GM23338 (cell line): ENCODE measurements around the gene NACA2. TPM values are rescaled to one million over a fixed set of nuclear protein-coding genes. Genes with fewer than 3 reads are reported as not detected.

Experiments used
- ATAC-seq: fragments of 200-7000 bp; cut with Tn5 transposase; 3 replicates; pipeline ENCODE4 v1.9.1; 2020
- DNase-seq: peaks from one replicate; pipeline ENCODE4 v3.0.0-alpha.2; 2015; ENCODE audit warnings: low spot score
- H2AFZ ChIP-seq: fragments of 200-600 bp; sonication (generic); 2 replicates; pipeline ENCODE4 v1.8.0; 2016; ENCODE audit warnings: antibody characterized with exemption, mild to moderate bottlenecking, moderate library complexity
- H3F3A ChIP-seq: fragments of 200-600 bp; sonication (generic); replicated peaks from 2 replicates; pipeline ENCODE4 v1.8.0; 2017; ENCODE audit warnings: antibody characterized with exemption, mixed run types, low read depth
- H3K27ac ChIP-seq: fragments of 200-600 bp; sonication (generic); 2 replicates; pipeline ENCODE4 v1.6.1; 2016; ENCODE audit warnings: low read depth
- H3K27me3 ChIP-seq: fragments of 200-600 bp; sonication (generic); 2 replicates; pipeline ENCODE4 v1.8.0; 2016; ENCODE audit warnings: mild to moderate bottlenecking, mixed run types, moderate library complexity; ENCODE audit not compliant: insufficient read depth
- H3K36me3 ChIP-seq: fragments of 200-600 bp; sonication (generic); 2 replicates; pipeline ENCODE4 v1.8.0; 2016; ENCODE audit warnings: mild to moderate bottlenecking; ENCODE audit not compliant: insufficient read depth
- H3K4me1 ChIP-seq: fragments of 200-600 bp; sonication (generic); 2 replicates; pipeline ENCODE4 v1.8.0; 2016; ENCODE audit warnings: mild to moderate bottlenecking, moderate library complexity; ENCODE audit not compliant: insufficient read depth
- H3K4me2 ChIP-seq: fragments of 200-600 bp; sonication (generic); 2 replicates; pipeline ENCODE4 v1.7.1; 2017; ENCODE audit warnings: mixed run types
- H3K4me3 ChIP-seq: fragments of 200-600 bp; sonication (generic); 2 replicates; pipeline ENCODE4 v1.6.1; 2016; ENCODE audit warnings: mixed run types
- H3K79me2 ChIP-seq: fragments of 200-600 bp; sonication (generic); replicated peaks from 2 replicates; pipeline ENCODE4 v1.8.0; 2017; ENCODE audit warnings: mild to moderate bottlenecking; ENCODE audit not compliant: insufficient read depth
- H3K9me2 ChIP-seq: fragments of 200-600 bp; sonication (generic); 2 replicates; pipeline ENCODE4 v1.8.0; 2017; ENCODE audit not compliant: insufficient read depth
- H4K20me1 ChIP-seq: fragments of 200-600 bp; sonication (generic); replicated peaks from 2 replicates; pipeline ENCODE4 v1.8.0; 2017; ENCODE audit warnings: mild to moderate bottlenecking; ENCODE audit not compliant: insufficient read depth
- H3K27ac Mint-ChIP-seq: 2 replicates; pipeline ENCODE4 v1.8.0; 2020; ENCODE audit warnings: inconsistent platforms, mild to moderate bottlenecking, moderate library complexity, mixed read lengths
- H3K27me3 Mint-ChIP-seq: 3 replicates; pipeline ENCODE4 v1.8.0; 2022; ENCODE audit warnings: low read depth, mild to moderate bottlenecking, moderate library complexity, mixed read lengths, inconsistent platforms; ENCODE audit not compliant: insufficient read depth, poor library complexity
- H3K36me3 Mint-ChIP-seq: 3 replicates; pipeline ENCODE4 v1.8.0; 2021; ENCODE audit warnings: low read depth, mild to moderate bottlenecking, inconsistent platforms, moderate library complexity, mixed read lengths
- H3K4me1 Mint-ChIP-seq: 3 replicates; pipeline ENCODE4 v1.8.0; 2020; ENCODE audit warnings: mild to moderate bottlenecking, inconsistent platforms, mixed read lengths
- H3K4me3 Mint-ChIP-seq: 3 replicates; pipeline ENCODE4 v1.8.0; 2021; ENCODE audit warnings: moderate library complexity, mild to moderate bottlenecking, inconsistent platforms, mixed read lengths
- H3K9me3 Mint-ChIP-seq: 3 replicates; pipeline ENCODE4 v1.8.0; 2020; ENCODE audit warnings: moderate library complexity, mild to moderate bottlenecking, inconsistent platforms, mixed read lengths
- CREB1 ChIP-seq: fragments of 250-450 bp; sonication (Bioruptor Pico); IDR thresholded peaks from 2 replicates; pipeline ENCODE4 v1.5.0; 2020; ENCODE audit warnings: low read depth, mild to moderate bottlenecking, moderate library complexity
- CTCF ChIP-seq, 2 experiments: fragments of 200-600 bp in 1 of 2; sonication (generic) in 1 of 2; conservative IDR thresholded peaks; 2 replicates each; pipeline versions ENCODE4 v1.5.1 to v1.6.1; 2016 to 2017; ENCODE audit warnings: antibody characterized with exemption in 2 of 2, low read depth in 2 of 2, mild to moderate bottlenecking in 2 of 2, moderate library complexity in 1 of 2
- ETS1 ChIP-seq: IDR thresholded peaks from 2 replicates; pipeline ENCODE4 v1.6.1; 2016; ENCODE audit warnings: antibody characterized with exemption
- EZH2 ChIP-seq: fragments of 200-600 bp; sonication (generic); IDR thresholded peaks from one replicate; pipeline ENCODE4 v1.8.0; 2017; ENCODE audit warnings: antibody characterized with exemption, mild to moderate bottlenecking, low read depth; ENCODE audit not compliant: unreplicated experiment
- EZH2phosphoT487 ChIP-seq: fragments of 200-600 bp; sonication (generic); IDR thresholded peaks from one replicate; pipeline ENCODE4 v1.8.1; 2018; ENCODE audit warnings: antibody characterized with exemption; ENCODE audit not compliant: unreplicated experiment
- JUNB ChIP-seq: IDR thresholded peaks from one replicate; pipeline ENCODE4 v1.6.1; 2016; ENCODE audit warnings: antibody characterized with exemption; ENCODE audit not compliant: unreplicated experiment
- NANOG ChIP-seq: IDR thresholded peaks from 2 replicates; pipeline ENCODE4 v1.6.1; 2016; ENCODE audit warnings: antibody characterized with exemption, borderline replicate concordance
- POLR2AphosphoS5 ChIP-seq: IDR thresholded peaks from 2 replicates; pipeline ENCODE4 v1.6.1; 2016; ENCODE audit warnings: antibody characterized with exemption, low read depth
- STAT1 ChIP-seq: IDR thresholded peaks from one replicate; pipeline ENCODE4 v1.6.1; 2016; ENCODE audit warnings: antibody characterized with exemption; ENCODE audit not compliant: unreplicated experiment
- ZNF114 ChIP-seq: fragments of 250-450 bp; sonication (Bioruptor Pico); IDR thresholded peaks from 2 replicates; pipeline ENCODE4 v1.5.0; 2020; ENCODE audit warnings: mild to moderate bottlenecking, moderate library complexity
- ZNF331 ChIP-seq: fragments of 250-450 bp; sonication (Bioruptor Pico); IDR thresholded peaks from 2 replicates; pipeline ENCODE4 v1.5.0; 2020; ENCODE audit warnings: low read depth, mild to moderate bottlenecking, moderate library complexity
- polyA plus RNA-seq: library from polyadenylated mRNA; unstranded; fragments of >200 nt; fragmentation: Nextera tagmentation; extraction: Ambion mirVana; gene quantifications from 2 replicates; pipeline ENCODE4 v1.2.1, GENCODE V29; 2016
- total RNA-seq: library from RNA; depleted of rRNA; stranded (reverse); fragments of >200 nt; shearing (Covaris generic); gene quantifications from 2 replicates; pipeline ENCODE4 v1.2.3, GENCODE V29; 2014
- TF ChIP-seq, protein P1 (sequence below): IDR thresholded peaks from one replicate; pipeline ENCODE4 v1.6.1; 2018; ENCODE audit warnings: antibody characterized with exemption; ENCODE audit not compliant: unreplicated experiment
- TF ChIP-seq, protein P2 (sequence below): fragments of 250-450 bp; sonication (Bioruptor Pico); IDR thresholded peaks from 2 replicates; pipeline ENCODE4 v1.5.0; 2020; ENCODE audit warnings: mild to moderate bottlenecking, moderate library complexity

The NACA2 gene
- total and polyA plus RNA-seq, 2 experiments from 2014 or later, result 0.65 TPM; not detected in 1

DNA sequence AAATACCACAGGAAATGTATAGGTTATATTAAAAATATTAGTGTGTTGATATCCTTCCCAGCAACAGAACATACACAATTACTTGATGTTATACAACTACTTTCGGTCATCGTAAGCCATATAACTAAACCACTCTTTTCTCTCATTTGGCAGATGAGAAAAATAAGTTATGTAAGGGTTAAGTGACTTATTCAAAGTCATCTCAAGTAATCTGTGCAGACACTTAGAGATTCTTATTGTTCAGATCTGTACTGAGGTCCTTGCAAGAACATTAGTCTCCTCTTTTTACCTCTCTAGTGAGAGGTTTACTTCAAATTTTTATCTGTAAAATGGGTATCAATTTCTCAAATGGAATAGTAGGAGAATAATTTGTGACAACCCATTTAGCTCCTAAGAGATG, 15.0 kb downstream of the NACA2 start:
- Mint-ChIP-seq H3K4me3 (no peak overlapping the region), H3K4me1 (peaks cover 3% of the 10 kb centered on the region; the same call in 1 of the 3 replicates), H3K27ac (no peak overlapping the region), H3K9me3 (peaks cover 5% of the 10 kb centered on the region; the same call in 1 of the 3 replicates), H3K27me3 (no peaks in the 10 kb centered on the region), H3K36me3 (no peaks in the 10 kb centered on the region; the same call in 2 of the 3 replicates)
- H3K27me3 ChIP-seq, result no peaks in the 10 kb centered on the region
- H3K4me3 ChIP-seq, result no peak overlapping the region
- H3F3A ChIP-seq, result no peaks in the 10 kb centered on the region
- ATAC-seq (no peak), DNase-seq (no peak)
- no peaks in the 10 kb centered on the region for H3K79me2 ChIP-seq
- H3K9me2 ChIP-seq, result peaks cover 3% of the 10 kb centered on the region; the same call in 1 of the 2 replicates
- no peak overlapping the region for H2AFZ ChIP-seq
- 0 out of 2 replicates have a peak, but pooled peaks cover 6% of the 10 kb centered on the region for H3K36me3 ChIP-seq
- no peaks in the 10 kb centered on the region for H4K20me1 ChIP-seq
- H3K4me2 ChIP-seq, result no peak overlapping the region
- H3K4me1 ChIP-seq, result no peaks in the 10 kb centered on the region
- no peak for TF ChIP-seq ETS1
- no peak for TF ChIP-seq JUNB
- TF ChIP-seq POLR2AphosphoS5, result no peak
- TF ChIP-seq NANOG, result no peak
- no peak for TF ChIP-seq ZNF331 (CRISPR knock-in tag)
- TF ChIP-seq EZH2phosphoT487, result no peak
- TF ChIP-seq, protein P1, sequence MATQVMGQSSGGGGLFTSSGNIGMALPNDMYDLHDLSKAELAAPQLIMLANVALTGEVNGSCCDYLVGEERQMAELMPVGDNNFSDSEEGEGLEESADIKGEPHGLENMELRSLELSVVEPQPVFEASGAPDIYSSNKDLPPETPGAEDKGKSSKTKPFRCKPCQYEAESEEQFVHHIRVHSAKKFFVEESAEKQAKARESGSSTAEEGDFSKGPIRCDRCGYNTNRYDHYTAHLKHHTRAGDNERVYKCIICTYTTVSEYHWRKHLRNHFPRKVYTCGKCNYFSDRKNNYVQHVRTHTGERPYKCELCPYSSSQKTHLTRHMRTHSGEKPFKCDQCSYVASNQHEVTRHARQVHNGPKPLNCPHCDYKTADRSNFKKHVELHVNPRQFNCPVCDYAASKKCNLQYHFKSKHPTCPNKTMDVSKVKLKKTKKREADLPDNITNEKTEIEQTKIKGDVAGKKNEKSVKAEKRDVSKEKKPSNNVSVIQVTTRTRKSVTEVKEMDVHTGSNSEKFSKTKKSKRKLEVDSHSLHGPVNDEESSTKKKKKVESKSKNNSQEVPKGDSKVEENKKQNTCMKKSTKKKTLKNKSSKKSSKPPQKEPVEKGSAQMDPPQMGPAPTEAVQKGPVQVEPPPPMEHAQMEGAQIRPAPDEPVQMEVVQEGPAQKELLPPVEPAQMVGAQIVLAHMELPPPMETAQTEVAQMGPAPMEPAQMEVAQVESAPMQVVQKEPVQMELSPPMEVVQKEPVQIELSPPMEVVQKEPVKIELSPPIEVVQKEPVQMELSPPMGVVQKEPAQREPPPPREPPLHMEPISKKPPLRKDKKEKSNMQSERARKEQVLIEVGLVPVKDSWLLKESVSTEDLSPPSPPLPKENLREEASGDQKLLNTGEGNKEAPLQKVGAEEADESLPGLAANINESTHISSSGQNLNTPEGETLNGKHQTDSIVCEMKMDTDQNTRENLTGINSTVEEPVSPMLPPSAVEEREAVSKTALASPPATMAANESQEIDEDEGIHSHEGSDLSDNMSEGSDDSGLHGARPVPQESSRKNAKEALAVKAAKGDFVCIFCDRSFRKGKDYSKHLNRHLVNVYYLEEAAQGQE, result no peak
- TF ChIP-seq, protein P2, sequence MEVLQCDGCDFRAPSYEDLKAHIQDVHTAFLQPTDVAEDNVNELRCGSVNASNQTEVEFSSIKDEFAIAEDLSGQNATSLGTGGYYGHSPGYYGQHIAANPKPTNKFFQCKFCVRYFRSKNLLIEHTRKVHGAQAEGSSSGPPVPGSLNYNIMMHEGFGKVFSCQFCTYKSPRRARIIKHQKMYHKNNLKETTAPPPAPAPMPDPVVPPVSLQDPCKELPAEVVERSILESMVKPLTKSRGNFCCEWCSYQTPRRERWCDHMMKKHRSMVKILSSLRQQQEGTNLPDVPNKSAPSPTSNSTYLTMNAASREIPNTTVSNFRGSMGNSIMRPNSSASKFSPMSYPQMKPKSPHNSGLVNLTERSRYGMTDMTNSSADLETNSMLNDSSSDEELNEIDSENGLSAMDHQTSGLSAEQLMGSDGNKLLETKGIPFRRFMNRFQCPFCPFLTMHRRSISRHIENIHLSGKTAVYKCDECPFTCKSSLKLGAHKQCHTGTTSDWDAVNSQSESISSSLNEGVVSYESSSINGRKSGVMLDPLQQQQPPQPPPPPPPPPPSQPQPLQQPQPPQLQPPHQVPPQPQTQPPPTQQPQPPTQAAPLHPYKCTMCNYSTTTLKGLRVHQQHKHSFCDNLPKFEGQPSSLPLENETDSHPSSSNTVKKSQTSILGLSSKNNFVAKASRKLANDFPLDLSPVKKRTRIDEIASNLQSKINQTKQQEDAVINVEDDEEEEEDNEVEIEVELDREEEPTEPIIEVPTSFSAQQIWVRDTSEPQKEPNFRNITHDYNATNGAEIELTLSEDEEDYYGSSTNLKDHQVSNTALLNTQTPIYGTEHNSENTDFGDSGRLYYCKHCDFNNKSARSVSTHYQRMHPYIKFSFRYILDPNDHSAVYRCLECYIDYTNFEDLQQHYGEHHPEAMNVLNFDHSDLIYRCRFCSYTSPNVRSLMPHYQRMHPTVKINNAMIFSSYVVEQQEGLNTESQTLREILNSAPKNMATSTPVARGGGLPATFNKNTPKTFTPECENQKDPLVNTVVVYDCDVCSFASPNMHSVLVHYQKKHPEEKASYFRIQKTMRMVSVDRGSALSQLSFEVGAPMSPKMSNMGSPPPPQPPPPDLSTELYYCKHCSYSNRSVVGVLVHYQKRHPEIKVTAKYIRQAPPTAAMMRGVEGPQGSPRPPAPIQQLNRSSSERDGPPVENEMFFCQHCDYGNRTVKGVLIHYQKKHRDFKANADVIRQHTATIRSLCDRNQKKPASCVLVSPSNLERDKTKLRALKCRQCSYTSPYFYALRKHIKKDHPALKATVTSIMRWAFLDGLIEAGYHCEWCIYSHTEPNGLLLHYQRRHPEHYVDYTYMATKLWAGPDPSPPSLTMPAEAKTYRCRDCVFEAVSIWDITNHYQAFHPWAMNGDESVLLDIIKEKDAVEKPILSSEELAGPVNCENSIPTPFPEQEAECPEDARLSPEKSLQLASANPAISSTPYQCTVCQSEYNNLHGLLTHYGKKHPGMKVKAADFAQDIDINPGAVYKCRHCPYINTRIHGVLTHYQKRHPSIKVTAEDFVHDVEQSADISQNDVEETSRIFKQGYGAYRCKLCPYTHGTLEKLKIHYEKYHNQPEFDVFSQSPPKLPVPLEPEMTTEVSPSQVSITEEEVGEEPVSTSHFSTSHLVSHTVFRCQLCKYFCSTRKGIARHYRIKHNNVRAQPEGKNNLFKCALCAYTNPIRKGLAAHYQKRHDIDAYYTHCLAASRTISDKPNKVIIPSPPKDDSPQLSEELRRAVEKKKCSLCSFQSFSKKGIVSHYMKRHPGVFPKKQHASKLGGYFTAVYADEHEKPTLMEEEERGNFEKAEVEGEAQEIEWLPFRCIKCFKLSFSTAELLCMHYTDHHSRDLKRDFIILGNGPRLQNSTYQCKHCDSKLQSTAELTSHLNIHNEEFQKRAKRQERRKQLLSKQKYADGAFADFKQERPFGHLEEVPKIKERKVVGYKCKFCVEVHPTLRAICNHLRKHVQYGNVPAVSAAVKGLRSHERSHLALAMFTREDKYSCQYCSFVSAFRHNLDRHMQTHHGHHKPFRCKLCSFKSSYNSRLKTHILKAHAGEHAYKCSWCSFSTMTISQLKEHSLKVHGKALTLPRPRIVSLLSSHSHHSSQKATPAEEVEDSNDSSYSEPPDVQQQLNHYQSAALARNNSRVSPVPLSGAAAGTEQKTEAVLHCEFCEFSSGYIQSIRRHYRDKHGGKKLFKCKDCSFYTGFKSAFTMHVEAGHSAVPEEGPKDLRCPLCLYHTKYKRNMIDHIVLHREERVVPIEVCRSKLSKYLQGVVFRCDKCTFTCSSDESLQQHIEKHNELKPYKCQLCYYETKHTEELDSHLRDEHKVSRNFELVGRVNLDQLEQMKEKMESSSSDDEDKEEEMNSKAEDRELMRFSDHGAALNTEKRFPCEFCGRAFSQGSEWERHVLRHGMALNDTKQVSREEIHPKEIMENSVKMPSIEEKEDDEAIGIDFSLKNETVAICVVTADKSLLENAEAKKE (CRISPR knock-in tag), result no peak
- TF ChIP-seq ZNF114 (CRISPR knock-in tag), result no peak
- TF ChIP-seq EZH2, result no peak
- TF ChIP-seq STAT1, result no peak
- TF ChIP-seq CREB1, result no peak
- TF ChIP-seq CTCF (conservative IDR thresholded peaks at IDR 0.05; ENCODE audit: low read depth in 2 of 2), result no peak
- no peak overlapping the region for H3K27ac ChIP-seq
